COR-L47 (cell line): Measurements from ENCODE around the gene ADIPOR2.
A peak's percentile ranks its signal among the peaks of the same experiment; 100 is the strongest.

Experiments used
- DNase-seq: peaks from one replicate; lab custom pipeline; 2025; lab: John Stamatoyannopoulos, UW

The ADIPOR2 gene, protein sequence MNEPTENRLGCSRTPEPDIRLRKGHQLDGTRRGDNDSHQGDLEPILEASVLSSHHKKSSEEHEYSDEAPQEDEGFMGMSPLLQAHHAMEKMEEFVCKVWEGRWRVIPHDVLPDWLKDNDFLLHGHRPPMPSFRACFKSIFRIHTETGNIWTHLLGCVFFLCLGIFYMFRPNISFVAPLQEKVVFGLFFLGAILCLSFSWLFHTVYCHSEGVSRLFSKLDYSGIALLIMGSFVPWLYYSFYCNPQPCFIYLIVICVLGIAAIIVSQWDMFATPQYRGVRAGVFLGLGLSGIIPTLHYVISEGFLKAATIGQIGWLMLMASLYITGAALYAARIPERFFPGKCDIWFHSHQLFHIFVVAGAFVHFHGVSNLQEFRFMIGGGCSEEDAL

GRCh38 chr12:1690578-1691122 is at the start of gene ADIPOR2:
ADIPOR2 (plus strand) TSS chr12:1691070; CDS start chr12:1754344, 63,274 bp downstream.
- peak; percentile 95 for DNase-seq

- DNase-seq: peak; percentile 51
These were observed 48.4 kb upstream of the ADIPOR2 start for GRCh38 chr12:1642513-1642912.

GRCh38 chr12:1643043-1643442 is 47.8 kb upstream of the ADIPOR2 start:
- DNase-seq: no peak

DNA sequence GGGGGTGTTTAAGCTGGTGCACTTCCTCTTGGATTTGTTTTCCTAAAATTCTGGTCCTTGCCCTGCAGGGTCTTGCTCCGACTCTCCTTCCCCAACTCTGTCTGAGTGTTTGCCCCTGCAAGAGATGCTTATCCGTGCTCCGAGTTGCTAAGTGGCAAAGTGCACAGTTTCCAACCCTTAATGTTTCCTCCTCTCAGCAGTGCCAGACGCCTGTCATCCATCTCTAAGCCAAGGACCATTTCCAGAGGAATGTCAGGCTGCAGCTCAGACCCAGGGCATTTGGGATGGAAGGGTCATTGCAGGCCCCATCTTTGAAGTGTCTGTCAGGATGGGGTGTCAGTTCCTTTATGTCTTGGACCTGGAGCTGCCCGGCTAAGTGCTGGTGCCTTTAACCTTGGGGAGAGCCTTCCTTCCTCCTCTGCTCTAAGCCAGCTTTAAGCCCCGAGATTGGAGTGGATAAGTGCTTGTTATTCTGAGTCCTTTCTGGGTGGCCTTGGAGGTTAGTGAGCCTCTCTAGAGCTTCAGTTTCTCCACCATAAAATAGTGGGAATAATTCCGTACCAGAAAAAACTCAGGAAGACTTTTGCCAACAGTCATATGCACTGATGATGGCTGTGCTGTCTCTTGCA is 46.9 kb upstream of the ADIPOR2 start:
- no peak for DNase-seq

- peak; percentile 80 for DNase-seq
These were observed 46.1 kb upstream of the ADIPOR2 start for GRCh38 chr12:1644534-1645438.

GRCh38 chr12:1645819-1646218 is 45.1 kb upstream of the ADIPOR2 start:
- no peak for DNase-seq

DNA sequence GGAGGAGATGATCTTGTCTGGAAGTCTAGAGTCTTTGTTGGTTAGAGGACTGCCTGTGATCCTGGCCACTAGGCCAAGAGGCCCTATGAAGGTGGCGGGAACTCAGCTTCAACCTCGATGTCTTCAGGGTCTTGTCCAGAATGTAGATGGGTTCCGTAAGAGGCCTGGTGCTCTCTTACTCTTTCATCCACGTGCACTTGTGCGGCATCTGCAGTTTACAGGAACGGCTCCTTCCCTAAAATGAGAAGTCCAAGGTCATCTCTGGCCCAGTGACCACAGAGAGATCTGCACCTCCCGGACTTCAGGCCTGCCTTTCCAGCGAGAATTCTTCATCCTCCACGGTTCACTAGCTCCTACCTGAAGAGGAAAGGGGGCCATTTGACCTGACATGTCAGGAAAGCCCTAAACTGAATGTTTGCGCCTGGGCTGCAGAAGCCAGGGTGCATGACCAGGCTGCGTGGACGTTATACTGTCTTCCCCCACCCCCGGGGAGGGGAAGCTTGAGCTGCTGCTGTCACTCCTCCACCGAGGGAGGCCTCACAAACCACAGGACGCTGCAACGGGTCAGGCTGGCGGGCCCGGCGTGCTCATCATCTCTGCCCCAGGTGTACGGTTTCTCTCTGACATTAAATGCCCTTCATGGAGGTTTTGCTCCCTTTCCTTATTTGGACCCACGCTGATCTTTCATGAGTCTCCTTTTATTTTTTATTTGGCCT is 44.1 kb upstream of the ADIPOR2 start:
- no peak for DNase-seq

GRCh38 chr12:1647285-1647669 is 43.6 kb upstream of the ADIPOR2 start:
- DNase-seq: no peak

DNA sequence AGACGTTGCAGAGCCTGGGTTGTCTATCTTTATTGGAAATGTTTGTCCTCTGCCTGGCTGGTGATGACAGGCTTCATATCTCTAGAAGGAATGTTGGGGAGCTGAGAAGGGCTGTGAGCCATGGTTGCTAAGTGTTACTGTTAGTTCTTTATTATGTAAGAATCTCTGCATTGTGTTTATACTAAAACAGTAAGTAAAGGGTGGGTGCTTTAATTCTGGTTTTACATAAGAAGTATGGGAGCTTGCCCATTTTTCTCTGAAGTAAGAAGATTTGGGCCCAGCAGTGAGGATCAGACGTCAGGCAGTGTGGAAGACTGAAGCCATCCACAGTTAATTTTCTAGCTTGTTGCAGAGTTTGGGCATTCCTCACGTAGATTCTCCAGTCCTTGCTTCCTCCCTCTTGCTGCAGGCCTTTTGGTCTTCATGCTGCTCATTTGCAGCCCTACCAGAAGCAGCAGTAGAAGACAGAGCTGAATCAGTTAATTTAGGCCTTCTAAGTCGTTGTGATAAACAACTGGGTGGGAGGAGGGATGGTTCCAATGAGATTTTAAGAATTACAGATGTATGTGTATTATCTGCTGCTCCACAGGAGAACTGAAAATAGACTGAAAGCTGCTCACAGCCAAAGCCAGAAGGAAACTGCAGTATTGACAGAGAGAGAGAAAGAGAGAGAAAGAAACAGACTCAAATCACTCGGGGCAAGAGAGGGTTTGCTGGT is 40.5 kb upstream of the ADIPOR2 start:
- DNase-seq: no peak

DNA sequence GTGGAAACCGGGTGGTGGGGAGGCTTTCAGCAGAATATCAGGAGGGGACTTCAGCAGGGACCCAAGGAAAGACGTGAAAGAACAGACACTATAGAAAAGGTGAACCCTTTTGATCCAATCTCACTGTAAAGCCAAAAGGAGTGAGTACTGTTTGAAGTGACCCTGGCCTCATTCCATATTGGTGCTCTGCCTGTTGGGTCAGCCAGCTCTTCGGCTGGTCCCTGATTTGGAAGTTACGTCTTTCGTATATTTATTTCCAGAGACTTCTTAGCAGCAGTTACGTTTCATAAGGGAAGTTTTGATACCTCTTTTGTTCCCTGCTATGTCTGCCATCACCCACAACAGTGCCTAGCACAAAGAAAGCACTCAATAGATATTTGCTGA is 39.9 kb upstream of the ADIPOR2 start:
- DNase-seq: no peak

- DNase-seq: no peak
These were observed 38.9 kb upstream of the ADIPOR2 start for GRCh38 chr12:1651946-1652345.

GRCh38 chr12:1655225-1655788 is 35.6 kb upstream of the ADIPOR2 start:
- no peak for DNase-seq

- no peak for DNase-seq
These were observed 34.0 kb upstream of the ADIPOR2 start for GRCh38 chr12:1656902-1657301.

GRCh38 chr12:1657688-1658087 is 33.2 kb upstream of the ADIPOR2 start:
- no peak for DNase-seq

DNA sequence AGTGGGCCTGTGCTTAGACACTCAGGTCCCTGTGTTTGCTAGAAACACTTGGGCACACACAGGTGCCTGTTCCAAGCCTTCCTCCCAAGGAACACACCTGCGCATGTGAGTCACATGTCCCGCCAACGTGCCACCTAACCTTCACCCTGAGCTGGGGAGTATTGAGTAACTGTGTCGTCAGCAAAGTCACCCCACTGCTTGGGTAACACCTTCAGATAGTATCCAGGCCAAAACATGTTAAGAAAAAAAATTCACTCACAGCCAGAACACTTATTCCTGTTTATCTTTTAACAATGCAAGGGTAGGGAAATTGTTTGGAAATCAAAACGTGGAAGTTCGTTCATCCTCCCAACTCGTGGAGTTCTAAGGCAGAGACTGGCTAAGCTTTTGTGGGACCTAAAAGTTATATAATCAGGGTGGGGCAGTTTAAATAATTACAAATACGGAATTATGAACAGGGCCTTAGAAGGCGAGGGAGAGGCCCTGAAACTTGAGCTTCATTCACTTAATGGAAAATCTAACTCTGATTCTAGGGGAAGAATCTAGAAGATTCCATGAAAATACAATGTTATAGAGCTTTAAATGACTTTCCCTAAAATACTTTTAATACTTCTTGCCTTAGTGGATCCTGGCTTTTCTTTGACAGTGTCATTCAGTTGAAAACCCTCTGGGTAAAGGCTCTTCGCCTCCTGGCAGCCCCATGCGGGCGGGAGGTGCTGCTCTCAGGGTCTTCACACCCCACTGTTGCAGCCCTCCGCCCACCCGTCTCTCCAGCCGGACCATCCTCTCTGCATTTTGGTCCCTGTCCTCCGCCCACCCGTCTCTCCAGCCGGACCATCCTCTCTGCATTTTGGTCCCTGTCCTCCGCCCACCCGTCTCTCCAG is 30.3 kb upstream of the ADIPOR2 start:
- no peak for DNase-seq

DNA sequence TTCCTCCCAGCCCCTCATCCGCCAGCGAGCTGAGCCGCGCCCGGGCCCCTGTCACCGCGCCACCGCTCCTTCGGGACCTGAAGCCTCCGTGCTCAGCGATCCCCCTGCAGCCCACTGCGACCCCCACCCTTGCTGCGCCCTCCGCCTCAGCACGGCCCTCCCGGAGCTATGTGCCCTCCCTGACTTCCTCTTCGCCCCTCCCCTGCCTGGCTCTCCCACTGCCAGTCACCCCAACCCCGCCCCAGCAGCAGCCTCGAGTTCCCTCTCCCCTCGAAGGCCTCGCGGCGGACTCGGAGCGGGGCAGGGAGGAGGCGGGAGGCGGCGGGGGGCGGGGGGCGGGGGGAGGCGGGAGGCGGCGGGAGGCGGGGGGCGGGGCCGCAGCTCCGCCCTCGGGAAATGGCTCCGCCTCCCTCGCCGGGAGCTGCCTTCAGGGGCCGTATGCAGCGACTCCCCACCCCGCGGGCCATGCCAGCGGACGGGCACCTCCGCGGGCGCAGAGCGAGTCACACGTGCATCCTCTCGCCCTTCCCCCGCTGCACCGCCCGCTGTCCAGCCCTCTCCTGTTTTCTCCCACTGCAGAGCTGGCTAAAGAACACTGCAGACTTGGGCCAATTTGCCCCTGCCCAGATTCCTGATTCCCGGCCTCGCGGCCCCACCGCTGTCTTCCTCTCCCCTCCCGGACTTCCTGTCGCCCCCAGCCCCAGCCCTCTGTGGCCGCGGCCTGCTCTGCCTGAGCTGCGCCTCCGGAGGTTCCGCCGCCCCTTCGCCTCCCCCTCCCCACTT is 29.1 kb upstream of the ADIPOR2 start:
- peak; percentile 76 for DNase-seq

GRCh38 chr12:1662761-1663439 is 28.0 kb upstream of the ADIPOR2 start:
- DNase-seq: peak; percentile 55

- DNase-seq: no peak
These were observed 27.3 kb upstream of the ADIPOR2 start for GRCh38 chr12:1663440-1664132.
